A172 (cell line): ENCODE results near the gene GYPA. TPM values are rescaled to one million over a fixed set of nuclear protein-coding genes. Genes with fewer than 3 reads are reported as not detected.
"Not testable (repeated sequence)": the region's sequence is repeated elsewhere in the genome, so short reads cannot be mapped to it uniquely, and the experiment has no call there.

ENCODE experiments used
- DNase-seq: peaks from one replicate; pipeline ENCODE4 v3.0.0-alpha.2; 2015; ENCODE audit warnings: low spot score
- total RNA-seq: library from RNA; depleted of rRNA; stranded (reverse); fragments of >200 nt; shearing (Covaris generic); gene quantifications from 2 replicates; pipeline ENCODE4 v1.2.3, GENCODE V29; 2014; rRNA removed

The GYPA gene
- not detected in 2 replicates for total RNA-seq

DNA sequence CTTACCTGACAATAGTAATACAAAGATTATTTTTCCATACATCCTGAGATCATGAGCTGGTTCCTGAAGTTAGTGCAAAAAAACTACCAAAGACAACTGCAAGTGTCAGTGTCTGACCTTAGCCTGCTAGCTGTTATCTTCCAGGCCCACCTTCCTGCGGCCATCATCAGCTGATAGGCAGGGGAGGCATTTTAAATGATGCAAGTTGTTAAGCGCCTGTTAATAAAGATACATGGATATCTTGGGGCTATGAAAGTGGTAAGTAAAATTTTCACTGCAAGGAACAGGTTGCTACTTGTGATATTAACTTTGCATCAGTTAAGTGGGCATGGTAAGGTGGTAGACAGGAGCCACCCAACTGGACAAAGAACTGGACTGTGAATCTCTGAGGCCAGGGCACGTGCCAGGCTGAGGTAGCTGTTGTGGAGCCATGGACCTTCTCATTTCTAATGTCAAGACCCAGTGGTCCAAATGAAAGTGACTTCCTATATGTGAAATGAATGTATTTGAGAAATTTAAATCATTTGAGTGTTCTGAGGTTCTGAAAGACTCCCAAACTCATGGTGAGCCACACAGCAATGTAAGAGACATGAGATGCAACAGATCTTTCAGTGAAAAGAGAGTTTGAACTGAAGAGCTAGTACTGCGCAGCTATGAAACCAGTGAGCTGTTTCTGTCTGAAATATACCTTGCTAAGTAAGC lies at the start of gene GYPA:
Gene GYPA (minus strand): TSS at position 125 of the 702 bp plus-strand sequence. CDS start 83 bp downstream, at position 42.
- DNase-seq, result not testable (repeated sequence)

- no peak for DNase-seq
Measured at GRCh38 chr4:144190009-144190408, 49.5 kb upstream of the GYPA start.

DNA sequence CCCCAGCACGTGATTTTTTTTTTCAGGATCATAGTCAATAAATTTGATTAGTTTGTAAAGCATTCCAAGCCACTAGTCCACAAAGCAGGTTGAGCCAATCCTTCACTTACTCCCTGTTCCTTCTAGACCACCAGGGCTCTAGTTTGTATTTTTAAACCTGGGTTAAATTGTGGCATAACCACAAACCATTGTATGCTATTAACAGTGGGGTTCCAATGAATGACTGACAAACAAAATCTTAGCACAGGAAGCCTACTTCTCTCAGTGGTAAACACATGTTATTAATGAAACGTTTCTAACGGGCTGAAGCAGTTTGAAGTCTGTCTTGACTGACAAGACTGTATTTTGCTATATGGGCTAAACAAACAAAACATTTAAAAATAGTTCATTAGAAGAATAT lies 48.6 kb upstream of the GYPA start:
- no peak for DNase-seq

DNA sequence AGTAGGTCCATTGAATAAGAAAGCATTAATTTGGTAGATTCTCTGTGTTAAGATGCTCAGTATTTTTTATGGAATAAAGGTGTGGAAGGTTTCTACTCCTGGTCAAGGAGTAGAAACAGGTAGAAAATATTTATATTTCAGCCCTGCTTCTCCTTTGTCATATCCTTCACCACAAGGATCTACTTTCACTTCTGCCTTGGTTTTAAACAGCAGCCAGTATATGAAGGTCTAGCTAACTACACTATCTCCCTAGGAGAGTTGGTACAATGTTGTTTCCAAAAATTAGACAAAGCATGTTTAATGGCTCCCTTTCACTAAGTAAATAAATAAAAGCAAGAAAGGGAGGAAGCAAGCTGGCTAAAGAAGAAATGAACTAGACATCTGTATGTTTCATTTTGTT lies 44.6 kb upstream of the GYPA start:
- DNase-seq, result no peak

DNA sequence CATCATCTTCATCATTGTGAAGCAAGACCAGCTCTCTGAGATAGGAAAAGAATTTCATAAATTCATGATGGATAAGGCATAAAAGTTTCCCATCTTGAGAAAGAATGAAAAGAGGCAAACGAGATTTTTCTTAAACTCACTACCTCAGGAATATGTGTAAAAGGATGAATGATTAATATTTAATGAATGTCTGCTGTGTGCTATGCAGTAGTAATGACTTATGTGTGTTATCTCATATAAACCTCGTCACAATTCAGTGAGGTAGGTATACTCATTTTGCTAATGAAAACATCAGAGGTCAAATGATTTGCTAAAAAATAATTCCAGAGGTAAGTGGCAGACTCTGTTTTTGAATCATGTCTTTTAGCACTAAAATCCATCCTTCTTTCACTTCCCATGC lies 42.6 kb upstream of the GYPA start:
- DNase-seq, result no peak

DNA sequence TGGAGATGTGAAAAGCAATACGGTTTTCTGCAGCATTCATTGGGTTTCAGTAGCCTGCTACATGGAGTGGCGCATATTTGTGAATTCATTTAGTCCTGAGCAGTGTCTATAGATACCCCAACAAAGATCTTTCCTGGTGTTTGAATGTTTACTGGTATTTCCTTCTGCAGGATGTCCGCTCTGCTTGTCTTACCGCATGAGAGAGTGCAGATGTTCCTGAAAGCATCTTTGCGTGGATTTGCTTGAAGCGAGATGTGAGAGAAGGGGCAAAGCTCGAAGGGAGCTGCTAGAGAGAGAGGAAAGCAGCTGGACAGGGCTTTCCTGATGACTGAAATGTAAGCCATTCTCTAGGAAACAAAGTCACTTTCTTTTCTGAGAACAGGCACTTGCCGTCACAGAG lies 40.9 kb upstream of the GYPA start:
- no peak for DNase-seq

DNA sequence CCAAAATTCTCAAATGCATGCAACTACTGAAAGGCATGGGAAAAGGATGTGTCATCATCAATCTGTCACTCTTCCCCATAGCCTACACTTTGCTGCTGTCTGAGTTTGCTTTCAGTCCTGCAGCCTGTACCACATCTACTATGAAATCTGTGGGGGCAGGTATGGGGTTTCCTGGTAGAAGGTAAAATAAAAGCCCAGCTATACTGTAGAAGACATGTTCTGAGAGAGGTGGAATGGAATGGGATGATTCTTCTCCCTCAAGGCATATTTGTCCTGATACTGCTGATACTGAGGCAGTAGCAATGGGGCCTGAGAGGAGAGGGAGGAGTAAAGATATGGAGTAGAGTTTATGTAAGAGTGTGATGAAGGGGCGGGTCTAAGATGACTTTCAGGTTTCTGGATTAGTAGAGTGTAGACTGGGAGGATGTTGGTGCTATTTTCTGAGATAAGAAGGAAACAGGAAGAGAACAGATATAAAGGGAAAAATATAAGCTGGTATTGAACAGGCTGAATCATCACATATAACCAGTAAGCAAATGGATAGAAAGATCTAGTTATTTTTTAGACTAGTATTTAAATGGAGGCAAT lies 38.7 kb upstream of the GYPA start:
- no peak for DNase-seq

- DNase-seq, result no peak
Measured at GRCh38 chr4:144178414-144178813, 37.9 kb upstream of the GYPA start.

DNA sequence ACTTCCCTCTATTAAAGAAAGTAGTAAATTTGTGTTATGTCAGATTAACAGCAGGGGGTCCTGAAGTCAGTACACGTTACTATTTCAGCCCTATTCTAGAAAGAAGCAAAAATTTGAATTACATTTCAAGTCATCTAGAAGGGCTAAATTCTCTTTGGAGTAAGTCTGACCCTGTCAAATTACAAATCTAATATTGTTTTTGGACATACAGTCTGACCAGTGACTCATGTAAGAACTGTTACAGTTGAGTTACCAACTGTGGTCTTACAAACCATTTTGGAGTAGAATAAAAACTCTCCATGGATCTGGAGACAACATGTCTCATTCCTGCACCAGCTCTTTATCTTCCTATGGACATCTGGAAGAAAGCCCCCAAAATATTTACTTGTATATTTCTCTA lies 36.0 kb upstream of the GYPA start:
- DNase-seq, result no peak

DNA sequence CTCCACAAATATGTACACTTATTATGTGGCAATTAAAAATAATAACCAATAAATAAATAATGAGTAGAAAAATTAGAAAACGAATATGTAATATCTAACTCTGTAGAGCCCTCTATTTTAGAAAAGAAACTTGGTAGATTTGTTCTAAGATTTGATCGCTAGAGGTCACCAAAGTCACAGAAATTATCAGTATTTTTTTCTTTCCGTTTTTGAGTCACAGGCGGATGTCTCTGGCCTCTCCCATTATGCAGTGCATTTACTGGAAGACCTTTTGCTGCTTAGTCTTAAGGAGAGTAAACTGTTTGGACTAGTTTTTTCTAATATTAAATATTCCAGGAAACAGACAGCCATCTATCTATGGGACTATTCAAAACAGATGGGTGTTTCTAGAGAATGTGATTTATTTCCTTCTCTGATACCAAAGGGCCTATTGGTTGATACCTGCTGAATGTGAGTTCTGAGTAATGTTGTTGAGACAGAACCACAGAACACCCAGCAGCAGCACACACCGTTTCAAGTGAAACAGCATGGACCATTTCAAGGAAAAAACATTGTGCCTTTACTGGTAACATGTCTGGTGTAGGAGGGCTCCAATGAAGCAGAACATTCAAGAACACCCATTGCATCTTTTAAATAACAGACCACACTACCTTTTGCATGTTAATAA lies 34.0 kb upstream of the GYPA start:
- DNase-seq, result peak; percentile 58

DNA sequence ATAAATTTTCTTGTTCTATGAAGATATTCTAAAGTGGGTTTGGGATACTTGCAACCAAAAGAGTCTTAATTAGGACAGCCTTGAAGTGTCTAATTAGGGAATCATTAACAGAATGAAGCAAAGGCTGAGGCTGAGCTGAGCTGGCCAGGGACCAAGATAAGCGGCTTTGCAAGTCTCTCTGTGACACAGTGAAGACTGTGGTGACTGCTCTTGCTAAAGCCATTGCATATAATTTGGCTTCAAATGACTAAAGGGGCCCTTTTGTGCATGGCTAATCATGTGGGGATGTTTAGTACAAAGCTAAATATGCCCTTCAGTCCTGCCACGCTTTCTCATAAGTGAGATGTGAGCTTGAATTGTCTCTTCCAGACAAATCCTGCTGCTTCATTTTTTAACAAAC lies 31.2 kb upstream of the GYPA start:
- no peak for DNase-seq

DNA sequence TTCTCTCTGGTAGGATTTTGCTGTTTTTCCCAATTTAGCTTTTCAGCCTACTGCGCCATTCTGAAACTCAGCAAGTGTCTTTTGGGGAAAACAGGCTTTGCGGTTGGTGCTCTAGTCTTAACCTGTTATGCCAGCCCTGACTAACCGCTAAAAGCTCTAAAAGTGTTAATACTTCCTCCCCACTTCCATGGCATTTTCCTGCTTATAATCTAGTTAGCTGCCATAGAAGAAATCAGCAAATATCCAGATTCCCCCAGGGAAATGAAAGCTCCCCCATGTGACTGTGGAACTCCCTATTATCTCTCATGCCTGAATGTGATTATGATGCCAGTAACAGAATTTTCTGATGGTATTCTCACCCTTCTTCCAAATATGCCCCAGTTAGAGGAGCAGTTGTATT lies 28.7 kb upstream of the GYPA start:
- DNase-seq, result no peak

DNA sequence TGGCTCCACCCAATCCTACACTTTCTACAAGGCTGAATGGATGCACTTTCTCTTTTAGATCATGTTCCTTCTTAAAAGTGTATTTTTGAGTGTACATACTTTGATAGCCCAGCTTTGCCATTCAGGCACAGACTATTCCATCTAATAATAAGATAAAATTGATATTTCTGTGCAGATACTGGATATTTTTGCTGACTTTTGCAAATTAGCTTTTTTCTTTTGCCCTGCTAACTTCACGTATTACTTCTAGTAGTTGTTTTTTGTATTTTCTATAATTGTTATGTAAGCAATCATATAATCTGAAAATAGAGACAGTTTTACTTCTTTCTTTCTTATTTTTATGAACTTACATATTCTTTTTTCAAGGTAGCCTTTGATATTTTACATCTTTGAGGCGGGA lies 13.5 kb upstream of the GYPA start:
- DNase-seq, result no peak

GRCh38 chr4:144142690-144143326 lies 2.3 kb upstream of the GYPA start:
- peak; percentile 17 for DNase-seq

DNA sequence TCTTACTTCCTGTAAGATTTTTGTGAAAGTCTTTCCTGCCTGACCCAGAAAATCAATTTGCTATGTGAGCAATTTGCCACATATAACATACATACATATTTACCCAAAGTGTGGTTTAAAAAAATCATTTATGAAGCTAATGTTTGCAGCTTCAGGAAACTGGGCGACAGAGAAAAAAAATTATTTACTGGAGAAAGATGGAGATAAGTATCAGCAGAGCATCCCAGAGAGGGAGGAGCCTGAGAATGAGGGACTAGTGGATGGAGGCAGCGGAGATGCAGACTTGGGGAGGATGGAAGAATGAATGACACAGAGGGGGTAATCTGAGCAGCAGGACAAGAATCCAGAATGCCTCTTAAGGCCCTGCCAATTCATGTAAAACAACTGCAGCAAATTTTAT lies 975 bp upstream of the GYPA start:
- DNase-seq, result no peak

DNA sequence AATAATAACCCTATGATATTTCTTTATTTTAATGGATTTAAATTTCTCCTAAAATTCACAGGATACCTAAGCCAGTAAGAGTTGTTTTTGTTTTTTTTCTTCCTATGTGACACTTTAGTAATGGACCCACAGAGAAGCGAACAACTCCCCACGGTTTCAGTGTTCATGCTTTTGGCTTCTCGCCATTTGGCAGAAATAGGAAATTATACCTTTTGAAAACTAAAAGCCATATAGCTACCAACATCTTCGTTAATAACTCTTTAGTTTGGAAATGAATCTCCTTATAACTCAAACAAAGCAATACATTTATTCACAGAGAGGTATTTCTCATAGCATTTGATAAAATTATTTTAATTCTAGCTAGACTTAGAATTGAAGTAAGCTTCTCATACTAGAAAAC lies 527 bp downstream of the GYPA start:
- not testable (repeated sequence) for DNase-seq

DNA sequence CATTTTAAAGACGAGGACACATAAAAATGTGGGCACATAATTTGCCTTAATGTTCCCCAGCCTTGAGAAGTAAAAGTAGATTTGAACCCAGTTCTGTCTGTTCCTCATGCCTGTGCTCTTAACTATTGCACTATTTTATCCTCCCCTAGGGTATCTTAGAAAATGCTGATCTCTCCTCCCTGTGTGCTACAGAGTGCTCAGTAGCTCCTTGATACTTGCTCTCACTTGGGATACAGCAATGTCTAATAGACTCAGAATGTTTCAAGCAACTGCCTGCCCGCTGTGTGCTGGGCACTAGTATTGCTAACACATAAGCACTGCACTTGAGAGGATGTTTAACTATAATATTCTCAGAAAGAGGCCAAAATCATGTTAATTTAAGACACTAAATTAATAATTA lies 971 bp downstream of the GYPA start:
- not testable (repeated sequence) for DNase-seq

DNA sequence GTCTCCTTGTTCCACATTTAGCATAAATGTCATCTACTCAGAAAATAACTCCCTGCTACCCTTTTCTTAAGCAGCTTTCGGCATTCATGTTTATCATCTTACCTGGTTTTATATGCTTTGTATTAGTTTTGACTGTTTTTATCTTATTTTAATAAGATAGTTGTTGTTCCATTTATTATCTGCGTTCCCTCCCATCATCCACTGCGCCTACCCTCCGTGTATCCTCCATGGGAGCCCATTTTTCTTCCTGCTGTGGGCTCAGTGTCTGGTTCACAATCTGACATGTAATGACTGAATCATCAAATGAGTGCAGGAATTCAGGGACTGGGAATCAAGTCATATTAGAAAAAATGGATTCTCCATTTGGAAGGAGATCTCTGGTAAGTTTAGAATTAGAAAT lies 2.3 kb downstream of the GYPA start:
- DNase-seq, result not testable (repeated sequence)

DNA sequence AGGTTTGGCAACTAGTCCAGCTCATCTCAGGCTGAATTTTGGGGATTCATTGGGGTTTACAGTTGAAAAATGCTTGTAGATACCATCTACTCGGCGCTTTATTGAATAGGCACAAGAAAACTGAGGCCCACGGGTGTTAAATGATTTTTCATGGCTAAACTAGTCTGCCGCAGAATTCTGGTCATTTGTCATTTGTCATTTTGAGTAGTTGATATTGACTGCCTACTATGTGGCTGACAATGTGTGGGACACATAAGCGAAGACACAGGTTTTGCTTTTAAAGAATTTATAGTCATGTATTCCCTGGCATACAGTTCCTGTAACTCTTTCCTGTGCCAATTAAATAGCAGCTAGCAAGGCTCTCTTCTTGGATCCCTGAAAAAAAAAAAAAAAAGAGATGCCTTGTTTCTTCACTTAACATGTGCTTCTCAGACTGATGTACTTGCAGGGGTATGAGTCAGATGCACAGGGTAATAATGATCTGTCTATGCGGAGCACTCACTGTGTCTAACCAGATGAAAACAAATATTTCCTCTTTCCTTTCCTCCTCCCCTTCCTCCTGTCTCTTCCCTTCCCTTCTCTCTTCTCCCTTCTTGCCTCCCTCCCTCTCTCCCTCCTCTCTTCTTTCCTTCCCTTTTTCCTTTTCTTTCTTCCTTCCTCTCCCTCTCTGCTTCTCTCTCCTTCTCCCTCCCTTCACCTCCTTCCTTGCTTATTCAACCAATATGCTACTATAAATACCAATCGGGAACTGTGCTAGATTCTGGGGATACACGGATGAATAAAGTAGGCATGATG lies 3.2 kb downstream of the GYPA start:
- DNase-seq, result not testable (repeated sequence)

- not testable (repeated sequence) for DNase-seq
Measured at GRCh38 chr4:144136189-144136588, 4.3 kb downstream of the GYPA start.

GRCh38 chr4:144130167-144130566 lies 10.4 kb downstream of the GYPA start:
- not testable (repeated sequence) for DNase-seq
